ENCODE measurements around the gene DCAKD. TPM values are rescaled to one million over a fixed set of nuclear protein-coding genes. Genes with fewer than 3 reads are reported as not detected.

DCAKD gene
- total and polyA plus RNA-seq, 9 donors, result 19.8 to 62.3 (median 46.2) TPM

DNA sequence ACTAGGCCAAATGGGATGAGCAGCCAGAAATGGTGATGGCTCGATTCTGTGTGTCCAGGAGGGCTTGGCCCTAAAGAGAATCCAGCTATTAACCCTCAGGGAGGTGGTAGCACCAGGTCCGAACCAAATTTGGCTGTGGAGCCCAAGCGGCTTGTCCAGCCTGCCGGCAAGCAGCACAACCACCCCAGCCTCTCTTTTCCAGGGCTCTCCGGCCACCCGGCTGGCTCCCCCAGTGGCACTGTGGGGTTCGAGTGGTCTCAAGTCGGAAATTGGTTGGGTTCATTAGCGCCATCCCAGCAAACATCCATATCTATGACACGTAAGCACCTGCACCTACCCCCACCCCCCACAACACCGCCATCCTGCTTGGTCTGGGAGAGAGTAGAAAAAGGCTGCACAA is 45.5 kb upstream of the DCAKD start:
- no peak for DNase-seq
- TF ChIP-seq EP300 (IDR thresholded peaks at IDR 0.05), result no peak
- no peak for TF ChIP-seq POLR2A (IDR thresholded peaks at IDR 0.05)
- TF ChIP-seq, protein P1, sequence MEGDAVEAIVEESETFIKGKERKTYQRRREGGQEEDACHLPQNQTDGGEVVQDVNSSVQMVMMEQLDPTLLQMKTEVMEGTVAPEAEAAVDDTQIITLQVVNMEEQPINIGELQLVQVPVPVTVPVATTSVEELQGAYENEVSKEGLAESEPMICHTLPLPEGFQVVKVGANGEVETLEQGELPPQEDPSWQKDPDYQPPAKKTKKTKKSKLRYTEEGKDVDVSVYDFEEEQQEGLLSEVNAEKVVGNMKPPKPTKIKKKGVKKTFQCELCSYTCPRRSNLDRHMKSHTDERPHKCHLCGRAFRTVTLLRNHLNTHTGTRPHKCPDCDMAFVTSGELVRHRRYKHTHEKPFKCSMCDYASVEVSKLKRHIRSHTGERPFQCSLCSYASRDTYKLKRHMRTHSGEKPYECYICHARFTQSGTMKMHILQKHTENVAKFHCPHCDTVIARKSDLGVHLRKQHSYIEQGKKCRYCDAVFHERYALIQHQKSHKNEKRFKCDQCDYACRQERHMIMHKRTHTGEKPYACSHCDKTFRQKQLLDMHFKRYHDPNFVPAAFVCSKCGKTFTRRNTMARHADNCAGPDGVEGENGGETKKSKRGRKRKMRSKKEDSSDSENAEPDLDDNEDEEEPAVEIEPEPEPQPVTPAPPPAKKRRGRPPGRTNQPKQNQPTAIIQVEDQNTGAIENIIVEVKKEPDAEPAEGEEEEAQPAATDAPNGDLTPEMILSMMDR (IDR thresholded peaks at IDR 0.05), result no peak
- Histone ChIP-seq H3K27me3 (no peaks in the 10 kb centered on the region), H3K36me3 (no peaks in the 10 kb centered on the region), H3K27ac (no peak overlapping the region), H3K4me1 (ENCODE audit: insufficient read depth) (peaks cover 15% of the 10 kb centered on the region), H3K9me3 (no peaks in the 10 kb centered on the region), H3K4me3 (no peak overlapping the region)
- WGBS, 3 donors, result 88 to 94% (median 93%) methylated on average over 11 of the region's 11 CpGs
- intact Hi-C loops (cut with DNase I), result loop anchor here in 3 of 4 donors (5.0 to 10.0 kb wide), 4 partner anchors 35 to 182 kb away; partner anchors contain the start of genes GFAP (in 1 of the 3) and NMT1 (in 1 of the 3)

DNA sequence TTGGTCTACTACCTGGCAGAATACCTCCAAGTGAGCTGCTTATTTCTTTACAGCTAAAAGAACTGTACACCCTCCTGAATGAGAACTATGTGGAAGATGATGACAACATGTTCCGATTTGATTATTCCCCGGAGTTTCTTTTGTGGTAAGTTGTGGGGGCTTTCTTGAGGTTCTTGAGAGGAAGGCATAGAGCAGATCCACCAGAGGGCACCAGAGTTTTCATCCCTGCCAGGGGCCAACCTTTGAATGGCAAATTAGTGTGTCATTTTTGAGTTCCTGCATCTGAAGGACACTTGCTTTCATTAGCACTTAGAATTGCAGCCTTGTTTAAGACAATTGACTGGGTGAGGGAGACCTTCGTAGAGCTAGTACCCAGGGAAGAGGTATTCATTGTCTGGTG is 44.7 kb upstream of the DCAKD start:
- no peaks in the 10 kb centered on the region for H3K36me3 ChIP-seq
- H3K4me1 ChIP-seq (ENCODE audit: insufficient read depth), result peaks cover 18% of the 10 kb centered on the region
- 66 to 73% (median 70%) methylated on average over 3 of the region's 3 CpGs for WGBS, 3 donors
- no peak for DNase-seq
- H3K4me3 ChIP-seq, result no peak overlapping the region
- H3K27ac ChIP-seq, result no peak overlapping the region
- no peaks in the 10 kb centered on the region for H3K27me3 ChIP-seq
- TF ChIP-seq POLR2A (IDR thresholded peaks at IDR 0.05) (no peak), EP300 (IDR thresholded peaks at IDR 0.05) (no peak)
- TF ChIP-seq, protein P1 (IDR thresholded peaks at IDR 0.05), result no peak
- no peaks in the 10 kb centered on the region for H3K9me3 ChIP-seq
- intact Hi-C loops (cut with DNase I), result loop anchor here in 3 of 4 donors (5.0 to 10.0 kb wide), 4 partner anchors 34 to 181 kb away; partner anchors contain the start of genes GFAP (in 1 of the 3) and NMT1 (in 1 of the 3)

DNA sequence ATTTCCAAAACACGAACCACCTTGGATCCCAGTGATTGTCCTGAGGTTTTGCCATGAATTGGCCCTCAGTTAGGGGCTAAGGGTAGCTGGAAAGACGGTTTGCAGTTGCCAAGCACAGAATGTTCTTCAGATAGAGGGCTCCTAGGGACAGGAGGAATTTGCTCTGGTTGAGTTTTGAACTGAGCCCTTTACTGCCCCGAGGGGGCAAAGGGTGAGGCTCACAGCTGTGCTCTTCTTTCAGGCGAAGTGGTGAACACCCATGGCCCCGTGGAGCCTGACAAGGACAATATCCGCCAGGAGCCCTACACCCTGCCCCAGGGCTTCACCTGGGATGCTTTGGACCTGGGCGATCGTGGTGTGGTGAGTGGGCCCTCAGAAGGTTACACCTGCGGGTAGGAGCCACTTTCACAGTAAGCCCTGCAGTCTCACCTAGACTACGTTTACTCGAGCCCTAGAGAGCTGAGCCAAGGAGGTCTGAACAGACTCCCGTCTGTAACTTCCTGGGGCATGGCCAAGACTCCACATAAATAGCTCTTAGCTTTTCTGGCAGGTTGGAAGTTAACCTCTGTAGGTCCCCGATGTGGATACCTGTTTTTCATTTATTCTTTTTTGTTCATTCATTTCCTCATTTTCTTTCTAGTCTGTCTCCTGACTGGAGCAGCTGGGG is 42.1 kb upstream of the DCAKD start:
- intact Hi-C loops (cut with DNase I), result loop anchor here in 2 of 4 donors (10.0 kb wide), 2 partner anchors 69 to 179 kb away; partner anchors contain the start of gene GFAP (in 1 of the 2)
- no peak overlapping the region for H3K4me3 ChIP-seq
- peaks cover 17% of the 10 kb centered on the region for H3K4me1 ChIP-seq (ENCODE audit: insufficient read depth)
- DNase-seq, result peak in 3 of 5 donors; percentile 41 to 73 (median 52)
- H3K9me3 ChIP-seq, result no peaks in the 10 kb centered on the region
- peak overlapping the region; percentile 68 to 82 for H3K27ac ChIP-seq
- WGBS, 3 donors, result 46 to 49% (median 48%) methylated on average over 13 of the region's 13 CpGs
- no peaks in the 10 kb centered on the region for H3K36me3 ChIP-seq
- H3K27me3 ChIP-seq, result no peaks in the 10 kb centered on the region
- TF ChIP-seq EP300 (IDR thresholded peaks at IDR 0.05), result no peak

DNA sequence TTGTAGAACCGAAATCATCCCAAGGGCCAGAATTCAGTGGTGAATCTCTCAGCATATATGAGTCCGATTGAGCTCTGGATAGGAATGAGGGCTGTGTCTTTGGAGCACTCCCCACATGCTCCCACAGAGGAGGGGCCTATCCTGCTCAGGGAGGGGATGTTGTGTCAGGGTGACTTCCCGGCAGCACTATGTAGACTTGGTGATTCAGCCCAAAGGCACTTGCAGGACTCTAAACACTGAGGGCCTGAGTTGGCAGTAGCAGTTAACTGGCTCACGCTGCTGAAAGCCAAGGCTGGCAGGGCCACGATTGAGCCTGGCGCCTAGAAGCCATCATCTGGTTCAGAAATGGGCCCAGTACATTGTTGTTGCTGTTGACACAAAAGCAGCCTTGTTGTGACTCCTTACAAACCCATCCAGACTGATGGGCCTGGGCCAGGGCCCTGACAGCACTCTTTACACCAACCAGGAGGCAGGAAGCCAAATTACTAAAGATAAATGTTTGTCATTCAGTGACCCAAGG is 41.5 kb upstream of the DCAKD start:
- H3K27ac ChIP-seq, result peak overlapping the region; percentile 68 to 82
- no peaks in the 10 kb centered on the region for H3K36me3 ChIP-seq
- no peak overlapping the region for H3K4me3 ChIP-seq
- H3K27me3 ChIP-seq, result no peaks in the 10 kb centered on the region
- DNase-seq, result peak; percentile 75 to 88 (median 82)
- no peaks in the 10 kb centered on the region for H3K9me3 ChIP-seq
- 6 to 17% (median 10%) methylated on average over 6 of the region's 6 CpGs for WGBS, 3 donors
- TF ChIP-seq, protein P1 (IDR thresholded peaks at IDR 0.05), result no peak
- TF ChIP-seq EP300 (IDR thresholded peaks at IDR 0.05) (peak; percentile 54), POLR2A (IDR thresholded peaks at IDR 0.05) (no peak)
- H3K4me1 ChIP-seq (ENCODE audit: insufficient read depth), result peaks cover 15% of the 10 kb centered on the region
- intact Hi-C loops (cut with DNase I), result loop anchor here in 2 of 4 donors (10.0 kb wide), 2 partner anchors 68 to 178 kb away; partner anchors contain the start of gene GFAP (in 1 of the 2)
